ENCODE measurements around the gene GLT8D2. TPM values are rescaled to one million over a fixed set of nuclear protein-coding genes. Genes with fewer than 3 reads are reported as not detected.

Gene GLT8D2
- total and polyA plus RNA-seq, 2 donors (not counting 1 experiment from before 2014, with no cell fraction given), result 36.3 to 90.1 TPM

- peaks cover 3% of the 10 kb centered on the region for H3K36me3 ChIP-seq (ENCODE audit: control insufficient read depth, insufficient read depth, low read length)
- no peak overlapping the region for H2AFZ ChIP-seq (ENCODE audit: low read length)
- H3K4me3 ChIP-seq (replicated peaks in 1 of 4; ENCODE audit: control extremely low read depth in 1 of 4, insufficient read depth in 1 of 4, low read depth in 3 of 4, low read length in 4 of 4), result no peak overlapping the region
- no peak overlapping the region for H3K9ac ChIP-seq (ENCODE audit: insufficient read depth, low read length)
- H3K79me2 ChIP-seq (ENCODE audit: control insufficient read depth, insufficient read depth, low read length), result no peaks in the 10 kb centered on the region
- TF ChIP-seq EZH2 (IDR thresholded peaks at IDR 0.05; ENCODE audit: low read length, missing control alignments) (no peak), CTCF (conservative IDR thresholded peaks at IDR 0.05 in 1 of 2, IDR thresholded peaks at IDR 0.05 in 1 of 2; ENCODE audit: low read depth in 1 of 2, low read length in 2 of 2) (no peak)
- H4K20me1 ChIP-seq (ENCODE audit: control insufficient read depth, extremely low read depth, insufficient read depth, low read length), result no peaks in the 10 kb centered on the region
- no peaks in the 10 kb centered on the region for H3K9me3 ChIP-seq (ENCODE audit: control insufficient read depth, insufficient read depth, low read depth, low read length)
- H3K4me1 ChIP-seq (ENCODE audit: control insufficient read depth, extremely low read depth, insufficient read depth, low read length), result no peaks in the 10 kb centered on the region
- H3K4me2 ChIP-seq (ENCODE audit: extremely low read depth, insufficient read depth, low read length), result no peak overlapping the region
- no peak for DNase-seq (ENCODE audit: low read depth in 2 of 2)
- no peak overlapping the region for H3K27ac ChIP-seq (ENCODE audit: insufficient read depth, low read length)
- H3K27me3 ChIP-seq (ENCODE audit: control insufficient read depth, insufficient read depth, low read length), result no peaks in the 10 kb centered on the region
Measured at GRCh38 chr12:104083769-104084475, 33.9 kb upstream of the GLT8D2 start.

GRCh38 chr12:104080764-104081163 lies 30.8 kb upstream of the GLT8D2 start:
- peaks cover 2% of the 10 kb centered on the region for H3K36me3 ChIP-seq (ENCODE audit: control insufficient read depth, insufficient read depth, low read length)
- H3K9me3 ChIP-seq (ENCODE audit: control insufficient read depth, insufficient read depth, low read depth, low read length), result no peaks in the 10 kb centered on the region
- no peaks in the 10 kb centered on the region for H4K20me1 ChIP-seq (ENCODE audit: control insufficient read depth, extremely low read depth, insufficient read depth, low read length)
- H3K79me2 ChIP-seq (ENCODE audit: control insufficient read depth, insufficient read depth, low read length), result peaks cover 3% of the 10 kb centered on the region
- no peak overlapping the region for H2AFZ ChIP-seq (ENCODE audit: low read length)
- H3K9ac ChIP-seq (ENCODE audit: insufficient read depth, low read length), result no peak overlapping the region
- H3K4me1 ChIP-seq (ENCODE audit: control insufficient read depth, extremely low read depth, insufficient read depth, low read length), result no peaks in the 10 kb centered on the region
- H3K4me2 ChIP-seq (ENCODE audit: extremely low read depth, insufficient read depth, low read length), result no peak overlapping the region
- H3K27me3 ChIP-seq (ENCODE audit: control insufficient read depth, insufficient read depth, low read length), result no peaks in the 10 kb centered on the region
- TF ChIP-seq EZH2 (IDR thresholded peaks at IDR 0.05; ENCODE audit: low read length, missing control alignments) (no peak), CTCF (conservative IDR thresholded peaks at IDR 0.05 in 1 of 2, IDR thresholded peaks at IDR 0.05 in 1 of 2; ENCODE audit: low read depth in 1 of 2, low read length in 2 of 2) (no peak)
- no peak overlapping the region for H3K27ac ChIP-seq (ENCODE audit: insufficient read depth, low read length)
- no peak for DNase-seq (ENCODE audit: low read depth in 2 of 2)
- no peak overlapping the region for H3K4me3 ChIP-seq (replicated peaks in 1 of 4; ENCODE audit: control extremely low read depth in 1 of 4, insufficient read depth in 1 of 4, low read depth in 3 of 4, low read length in 4 of 4)

- no peak for DNase-seq (ENCODE audit: low read depth in 2 of 2)
- Histone ChIP-seq H3K9ac (ENCODE audit: insufficient read depth, low read length) (no peak overlapping the region), H3K4me3 (replicated peaks in 1 of 4; ENCODE audit: control extremely low read depth in 1 of 4, insufficient read depth in 1 of 4, low read depth in 3 of 4, low read length in 4 of 4) (no peak overlapping the region), H2AFZ (ENCODE audit: low read length) (no peak overlapping the region), H3K36me3 (ENCODE audit: control insufficient read depth, insufficient read depth, low read length) (peaks cover 2% of the 10 kb centered on the region), H4K20me1 (ENCODE audit: control insufficient read depth, extremely low read depth, insufficient read depth, low read length) (no peaks in the 10 kb centered on the region), H3K79me2 (ENCODE audit: control insufficient read depth, insufficient read depth, low read length) (peaks cover 4% of the 10 kb centered on the region), H3K4me2 (ENCODE audit: extremely low read depth, insufficient read depth, low read length) (no peak overlapping the region), H3K4me1 (ENCODE audit: control insufficient read depth, extremely low read depth, insufficient read depth, low read length) (no peaks in the 10 kb centered on the region), H3K27me3 (ENCODE audit: control insufficient read depth, insufficient read depth, low read length) (no peaks in the 10 kb centered on the region), H3K27ac (ENCODE audit: insufficient read depth, low read length) (no peak overlapping the region), H3K9me3 (ENCODE audit: control insufficient read depth, insufficient read depth, low read depth, low read length) (no peaks in the 10 kb centered on the region)
- no peak for TF ChIP-seq EZH2 (IDR thresholded peaks at IDR 0.05; ENCODE audit: low read length, missing control alignments)
- TF ChIP-seq CTCF (conservative IDR thresholded peaks at IDR 0.05 in 1 of 2, IDR thresholded peaks at IDR 0.05 in 1 of 2; ENCODE audit: low read depth in 1 of 2, low read length in 2 of 2), result no peak
Measured at GRCh38 chr12:104079024-104079423, 29.0 kb upstream of the GLT8D2 start.

Measured in fibroblast of lung (primary cell).